K562 treated with DMSO at 1 percent for 4 hours (cell line): ENCODE data around the gene PCDHGA4. TPM values are rescaled to one million over a fixed set of nuclear protein-coding genes. Genes with fewer than 3 reads are reported as not detected.

Source experiments
- total RNA-seq: library from RNA; unstranded; fragments of 300-600 nt; gene quantifications from 2 replicates; pipeline ENCODE4 v1.2.3, GENCODE V29; 2022; ENCODE audit not compliant: insufficient read depth

The PCDHGA4 gene
- total RNA-seq: 0.42 and 0.76 TPM in 2 replicates

GRCh38 chr5:141354900-141355469 lies at the start of gene PCDHGA4:
TSS of gene PCDHGA4 (plus strand) at chr5:141355021. CDS start at chr5:141355108, 87 bp downstream.

GRCh38 chr5:141320225-141321169 lies 34.3 kb upstream of the PCDHGA4 start, which contains the start of gene TAF7:
TSS of gene TAF7 (minus strand) at chr5:141320784. CDS start at chr5:141320044, 740 bp downstream.

GRCh38 chr5:141330299-141331080 lies 24.3 kb upstream of the PCDHGA4 start, which contains the start of gene PCDHGA1:
TSS of gene PCDHGA1 (plus strand) at chr5:141330514.

GRCh38 chr5:141338538-141339306 lies 16.1 kb upstream of the PCDHGA4 start, which contains the start of gene PCDHGA2:
TSS of gene PCDHGA2 (plus strand) at chr5:141338760.

GRCh38 chr5:141343242-141343952 lies 11.4 kb upstream of the PCDHGA4 start, which contains the start of gene PCDHGA3:
TSS of gene PCDHGA3 (plus strand) at chr5:141343829. CDS start at chr5:141344034, 205 bp downstream.

GRCh38 chr5:141349917-141350619 lies 4.8 kb upstream of the PCDHGA4 start, which contains the start of gene PCDHGB1:
TSS of gene PCDHGB1 (plus strand) at chr5:141350099. CDS start at chr5:141350261, 162 bp downstream.

GRCh38 chr5:141359790-141360426 lies 5.1 kb downstream of the PCDHGA4 start, which contains the start of gene PCDHGB2:
TSS of gene PCDHGB2 (plus strand) at chr5:141359994. CDS start at chr5:141360136, 142 bp downstream.

GRCh38 chr5:141363952-141364660 lies 9.3 kb downstream of the PCDHGA4 start, which contains the start of gene PCDHGA5:
TSS of gene PCDHGA5 (plus strand) at chr5:141364162. CDS start at chr5:141364331, 169 bp downstream.

GRCh38 chr5:141369994-141370848 lies 15.4 kb downstream of the PCDHGA4 start, which contains the start of gene PCDHGB3:
TSS of gene PCDHGB3 (plus strand) at chr5:141370242. CDS start at chr5:141370395, 153 bp downstream.

GRCh38 chr5:141373673-141374317 lies 19.0 kb downstream of the PCDHGA4 start, which contains the start of gene PCDHGA6:
TSS of gene PCDHGA6 (plus strand) at chr5:141373891. CDS start at chr5:141374084, 193 bp downstream.

GRCh38 chr5:141382469-141383294 lies 27.9 kb downstream of the PCDHGA4 start, which contains the start of gene PCDHGA7:
TSS of gene PCDHGA7 (plus strand) at chr5:141382742. CDS start at chr5:141382900, 158 bp downstream.

GRCh38 chr5:141387557-141388311 lies 32.9 kb downstream of the PCDHGA4 start, which contains the start of gene PCDHGB4:
TSS of gene PCDHGB4 (plus strand) at chr5:141387698. CDS start at chr5:141387885, 187 bp downstream.

GRCh38 chr5:141392429-141393198 lies 37.8 kb downstream of the PCDHGA4 start, which contains the start of gene PCDHGA8:
TSS of gene PCDHGA8 (plus strand) at chr5:141392633. CDS start at chr5:141392814, 181 bp downstream.

